ENCODE data around the gene DHX36. TPM values are rescaled to one million over a fixed set of nuclear protein-coding genes. Genes with fewer than 3 reads are reported as not detected.

Gene DHX36
- total RNA-seq, 1 donor from 2014 or later = 91.8 TPM

DNA sequence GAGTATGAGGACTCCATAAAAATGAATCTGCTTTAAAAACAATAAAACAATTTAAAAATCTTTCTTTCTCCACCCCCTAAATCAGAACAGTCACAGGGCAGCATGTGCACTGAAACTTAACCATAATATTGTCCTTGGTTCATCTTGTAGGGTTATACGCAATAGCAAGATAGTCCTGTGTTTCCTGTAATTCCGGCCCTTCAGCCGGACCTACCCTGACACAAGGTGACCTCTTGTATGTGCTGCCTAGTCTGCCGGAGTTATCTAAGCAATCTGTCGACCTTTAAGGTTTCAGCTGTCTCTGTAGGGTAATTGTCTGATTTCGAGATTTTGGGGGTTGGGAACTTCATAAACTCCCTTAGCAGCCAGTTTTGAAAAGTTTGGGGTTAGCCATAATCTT is 99.9 kb downstream of the DHX36 start:
- Mint-ChIP-seq H3K27ac (no peak overlapping the region), H3K36me3 (peaks cover 4% of the 10 kb centered on the region)

DNA sequence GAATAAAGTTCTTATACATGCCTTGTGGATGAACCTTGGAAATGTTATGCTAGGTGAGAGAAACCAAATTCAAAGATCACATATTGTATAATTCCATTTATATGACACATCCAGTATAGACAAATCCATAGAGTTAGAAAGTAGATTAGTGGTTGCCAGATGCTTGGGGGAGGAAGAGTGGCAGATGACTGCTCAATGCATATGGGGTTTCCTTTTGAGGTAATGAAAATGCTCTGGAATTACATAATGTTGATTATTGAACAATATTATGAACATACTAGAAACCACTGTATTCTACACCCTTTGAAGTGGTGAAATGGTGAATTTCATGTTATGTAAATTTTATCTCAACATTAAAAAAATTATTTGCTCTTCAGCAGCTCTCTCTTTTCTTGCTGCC is 100.8 kb downstream of the DHX36 start:
- H3K9me3 ChIP-seq (ENCODE audit: low read depth) = no peaks in the 10 kb centered on the region
- H3K9me3 Mint-ChIP-seq = no peaks in the 10 kb centered on the region

More for the DNA sequence above, 99.9 kb downstream of the DHX36 start:
- Histone ChIP-seq H3K4me3 (no peak overlapping the region), H3K9ac (no peak overlapping the region), H3K9me3 (ENCODE audit: low read depth) (no peaks in the 10 kb centered on the region), H3K27me3 (no peaks in the 10 kb centered on the region), H3K79me2 (ENCODE audit: low read depth) (no peaks in the 10 kb centered on the region), H3F3A (ENCODE audit: low read depth) (no peaks in the 10 kb centered on the region), H4K20me1 (ENCODE audit: low read depth) (no peaks in the 10 kb centered on the region), H3K36me3 (no peaks in the 10 kb centered on the region), H3K4me1 (peaks cover 12% of the 10 kb centered on the region), H3K27ac (no peak overlapping the region), H3K4me2 (no peak overlapping the region), H2AFZ (replicated peaks) (no peak overlapping the region)
- Mint-ChIP-seq H3K27me3 (ENCODE audit: insufficient read depth, low read depth) (no peaks in the 10 kb centered on the region), H3K9me3 (no peaks in the 10 kb centered on the region), H3K4me1 (no peaks in the 10 kb centered on the region), H3K4me3 (no peak overlapping the region)
- DNase-seq (ENCODE audit: low spot score) = no peak
- TF ChIP-seq, protein P1, sequence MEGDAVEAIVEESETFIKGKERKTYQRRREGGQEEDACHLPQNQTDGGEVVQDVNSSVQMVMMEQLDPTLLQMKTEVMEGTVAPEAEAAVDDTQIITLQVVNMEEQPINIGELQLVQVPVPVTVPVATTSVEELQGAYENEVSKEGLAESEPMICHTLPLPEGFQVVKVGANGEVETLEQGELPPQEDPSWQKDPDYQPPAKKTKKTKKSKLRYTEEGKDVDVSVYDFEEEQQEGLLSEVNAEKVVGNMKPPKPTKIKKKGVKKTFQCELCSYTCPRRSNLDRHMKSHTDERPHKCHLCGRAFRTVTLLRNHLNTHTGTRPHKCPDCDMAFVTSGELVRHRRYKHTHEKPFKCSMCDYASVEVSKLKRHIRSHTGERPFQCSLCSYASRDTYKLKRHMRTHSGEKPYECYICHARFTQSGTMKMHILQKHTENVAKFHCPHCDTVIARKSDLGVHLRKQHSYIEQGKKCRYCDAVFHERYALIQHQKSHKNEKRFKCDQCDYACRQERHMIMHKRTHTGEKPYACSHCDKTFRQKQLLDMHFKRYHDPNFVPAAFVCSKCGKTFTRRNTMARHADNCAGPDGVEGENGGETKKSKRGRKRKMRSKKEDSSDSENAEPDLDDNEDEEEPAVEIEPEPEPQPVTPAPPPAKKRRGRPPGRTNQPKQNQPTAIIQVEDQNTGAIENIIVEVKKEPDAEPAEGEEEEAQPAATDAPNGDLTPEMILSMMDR (IDR thresholded peaks at IDR 0.05) = no peak
- no peak for TF ChIP-seq EZH2phosphoT487 (IDR thresholded peaks at IDR 0.05)
- TF ChIP-seq EZH2 (IDR thresholded peaks at IDR 0.05) = no peak

More for the DNA sequence above, 100.8 kb downstream of the DHX36 start:
- H3K36me3 Mint-ChIP-seq = peaks cover 6% of the 10 kb centered on the region
- Histone ChIP-seq H3K27ac (no peak overlapping the region), H3K4me3 (no peak overlapping the region), H3K27me3 (no peaks in the 10 kb centered on the region), H3K36me3 (no peaks in the 10 kb centered on the region), H3F3A (ENCODE audit: low read depth) (no peaks in the 10 kb centered on the region), H4K20me1 (ENCODE audit: low read depth) (no peaks in the 10 kb centered on the region), H2AFZ (replicated peaks) (no peak overlapping the region), H3K4me2 (no peak overlapping the region), H3K79me2 (ENCODE audit: low read depth) (no peaks in the 10 kb centered on the region), H3K4me1 (peaks cover 12% of the 10 kb centered on the region), H3K9ac (no peak overlapping the region)
- no peak for DNase-seq (ENCODE audit: low spot score)
- no peaks in the 10 kb centered on the region for H3K4me1 Mint-ChIP-seq
- no peak overlapping the region for H3K27ac Mint-ChIP-seq
- H3K27me3 Mint-ChIP-seq (ENCODE audit: insufficient read depth, low read depth) = no peaks in the 10 kb centered on the region
- no peak for TF ChIP-seq EZH2 (IDR thresholded peaks at IDR 0.05)
- no peak overlapping the region for H3K4me3 Mint-ChIP-seq

Small RNAs within 50 kb of the gene (small RNA-seq; reads per million reads assigned to genes)
- not detected for gene RF01210

Other genes with a start within 250 kb of the DHX36 start
- gene ARHGEF26, start 203.1 kb downstream of the DHX36 start, total RNA-seq (ENCODE audit: low replicate concordance) = 13.4 and 14.0 TPM in 2 replicates
- gene GPR149, start 105.7 kb upstream of the DHX36 start, total RNA-seq (ENCODE audit: low replicate concordance) = not detected in 2 replicates

Data from neural progenitor cell (in vitro differentiated cells).